ENCODE measurements around the gene AOX1.

- TF ChIP-seq SIRT6 (IDR thresholded peaks at IDR 0.05; ENCODE audit: low read depth, low read length) (no peak), ZNF398 (CRISPR knock-in tag; IDR thresholded peaks at IDR 0.05) (no peak), NONO (IDR thresholded peaks at IDR 0.05; ENCODE audit: low read depth in 2 of 2, low read length in 1 of 2) (no peak), SRF (CRISPR knock-in tag; IDR thresholded peaks at IDR 0.05) (no peak), TBL1XR1 (IDR thresholded peaks at IDR 0.05; ENCODE audit: low read length in 2 of 2) (no peak), E2F4 (CRISPR knock-in tag; IDR thresholded peaks at IDR 0.05; ENCODE audit: low read depth) (no peak), JUN (IDR thresholded peaks at IDR 0.05; ENCODE audit: borderline replicate concordance, low read depth, low read length) (no peak), JUN (CRISPR knock-in tag; IDR thresholded peaks at IDR 0.05; ENCODE audit: borderline replicate concordance) (no peak), USF1 (CRISPR knock-in tag; IDR thresholded peaks at IDR 0.05) (no peak)
These were observed 479 bp upstream of the AOX1 start for GRCh38 chr2:200585340-200585729.

Data from K562 (cell line).